HUES64 (cell line): ENCODE results near the gene BEND6.

ENCODE experiments used
- H3K27ac ChIP-seq: 2 replicates; pipeline ENCODE4 v1.7.0; 2013; ENCODE audit warnings: low read depth, low read length, inconsistent platforms
- H3K27me3 ChIP-seq: 2 replicates; pipeline ENCODE4 v1.6.1; 2013; ENCODE audit warnings: mild to moderate bottlenecking, low read length; ENCODE audit not compliant: insufficient read depth
- H3K36me3 ChIP-seq: 2 replicates; pipeline ENCODE4 v1.6.1; 2013; ENCODE audit warnings: mild to moderate bottlenecking, low read length; ENCODE audit not compliant: insufficient read depth
- H3K4me1 ChIP-seq: 2 replicates; pipeline ENCODE4 v1.6.1; 2013; ENCODE audit warnings: mild to moderate bottlenecking, low read length, moderate library complexity; ENCODE audit not compliant: insufficient read depth
- H3K4me3 ChIP-seq: 2 replicates; pipeline ENCODE4 v1.5.1; 2013; ENCODE audit warnings: mild to moderate bottlenecking, low read length, moderate library complexity
- H3K9ac ChIP-seq: 2 replicates; pipeline ENCODE4 v1.6.1; 2013; ENCODE audit warnings: mild to moderate bottlenecking, low read depth, low read length
- H3K9me3 ChIP-seq: 2 replicates; pipeline ENCODE4 v1.6.1; 2013; ENCODE audit warnings: low read depth, low read length; ENCODE audit not compliant: insufficient read depth
- WGBS: fragments of 150-250, 120-280 bp; methylation state at CpG from one replicate; pipeline ENCODE4 v1.1.7; 2013; ENCODE audit warnings: missing lambda C conversion rate; 5-methylcytosine and 5-hydroxymethylcytosine counted together

BEND6 gene

DNA sequence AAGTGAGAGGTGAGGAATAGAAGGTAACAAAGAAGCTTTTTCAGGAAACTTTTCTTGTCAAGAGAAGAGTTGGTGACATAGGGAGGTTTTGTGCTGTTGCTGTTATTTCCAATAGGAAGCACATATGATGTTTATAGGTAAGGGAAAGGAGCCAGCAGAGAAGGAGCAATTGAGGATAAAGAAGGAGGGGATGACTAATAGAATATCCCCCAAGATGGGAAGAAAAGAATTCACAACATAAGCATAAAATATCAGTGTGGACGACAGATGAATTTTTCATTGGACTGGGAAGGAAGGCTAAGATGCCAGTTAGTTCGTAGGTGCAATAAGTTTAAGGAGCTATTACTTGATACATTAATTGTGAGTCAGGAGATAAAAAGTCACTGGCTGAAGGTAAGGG lies 8.5 kb upstream of the BEND6 start:
- H3K9me3 ChIP-seq = peaks cover 7% of the 10 kb centered on the region
- no peak overlapping the region for H3K4me3 ChIP-seq
- peaks cover 5% of the 10 kb centered on the region; the same call in 1 of the 2 replicates for H3K36me3 ChIP-seq
- WGBS = 96% methylated on average over 2 of the region's 2 CpGs
- no peak overlapping the region for H3K27ac ChIP-seq
- H3K9ac ChIP-seq = no peak overlapping the region
- no peaks in the 10 kb centered on the region for H3K4me1 ChIP-seq
- H3K27me3 ChIP-seq = no peaks in the 10 kb centered on the region

DNA sequence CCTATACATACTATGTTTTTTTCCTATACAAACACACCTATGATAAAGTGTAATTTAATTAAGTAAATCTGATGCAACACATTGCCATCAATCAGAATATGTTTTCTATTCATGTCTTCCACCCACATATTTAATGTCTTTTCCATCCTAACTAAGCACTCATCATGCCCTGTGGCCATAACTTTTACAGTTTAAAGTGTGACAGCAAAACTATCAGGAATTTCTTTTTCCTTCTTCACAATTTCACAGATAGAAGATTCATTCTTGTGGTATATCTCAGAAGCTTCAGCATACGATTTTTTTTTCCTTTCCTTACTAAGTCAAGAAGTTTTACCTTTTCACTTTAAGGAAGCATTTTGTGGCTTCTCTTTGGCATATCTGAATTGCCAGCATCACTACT lies 7.0 kb upstream of the BEND6 start:
- H3K27me3 ChIP-seq = peaks cover 6% of the 10 kb centered on the region
- H3K9ac ChIP-seq = no peak overlapping the region
- peaks cover 5% of the 10 kb centered on the region; the same call in 1 of the 2 replicates for H3K36me3 ChIP-seq
- no peaks in the 10 kb centered on the region for H3K4me1 ChIP-seq
- no peak overlapping the region for H3K27ac ChIP-seq
- no peaks in the 10 kb centered on the region for H3K9me3 ChIP-seq
- WGBS = 100% methylated on average over 1 of the region's 1 CpG
- H3K4me3 ChIP-seq = no peak overlapping the region

DNA sequence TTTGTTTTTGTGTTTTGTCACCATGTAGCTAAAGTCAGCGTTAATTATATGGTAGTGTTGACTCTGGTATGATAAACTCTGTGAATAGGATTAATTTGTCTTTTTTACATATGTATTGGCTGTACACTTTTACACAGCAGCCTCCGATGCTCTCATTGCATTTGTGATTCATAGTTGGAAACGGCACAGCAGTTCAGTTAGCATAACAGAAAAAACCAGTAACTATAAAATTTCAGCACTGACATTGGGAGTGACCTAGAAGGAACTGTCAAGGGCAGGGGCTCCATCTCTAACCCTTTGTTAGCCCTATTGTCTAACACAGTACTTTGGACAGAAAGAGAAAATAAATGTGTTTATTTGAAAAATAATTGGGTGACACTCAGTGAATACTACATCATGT lies 5.6 kb upstream of the BEND6 start:
- H3K27me3 ChIP-seq = peaks cover 20% of the 10 kb centered on the region
- peaks cover 5% of the 10 kb centered on the region; the same call in 1 of the 2 replicates for H3K36me3 ChIP-seq
- H3K4me3 ChIP-seq = no peak overlapping the region
- H3K9me3 ChIP-seq = no peaks in the 10 kb centered on the region
- H3K9ac ChIP-seq = no peak overlapping the region
- no peak overlapping the region for H3K27ac ChIP-seq
- no peaks in the 10 kb centered on the region; the same call in 1 of the 2 replicates for H3K4me1 ChIP-seq
- WGBS = 93% methylated on average over 3 of the region's 3 CpGs

- Histone ChIP-seq H3K4me3 (no peak overlapping the region), H3K4me1 (no peaks in the 10 kb centered on the region; the same call in 1 of the 2 replicates), H3K9ac (no peak overlapping the region), H3K36me3 (peaks cover 5% of the 10 kb centered on the region; the same call in 1 of the 2 replicates), H3K9me3 (no peaks in the 10 kb centered on the region), H3K27me3 (peaks cover 22% of the 10 kb centered on the region), H3K27ac (no peak overlapping the region)
- WGBS = 91% methylated on average over 1 of the region's 1 CpG
Measured at GRCh38 chr6:56949925-56950495, 4.9 kb upstream of the BEND6 start.

DNA sequence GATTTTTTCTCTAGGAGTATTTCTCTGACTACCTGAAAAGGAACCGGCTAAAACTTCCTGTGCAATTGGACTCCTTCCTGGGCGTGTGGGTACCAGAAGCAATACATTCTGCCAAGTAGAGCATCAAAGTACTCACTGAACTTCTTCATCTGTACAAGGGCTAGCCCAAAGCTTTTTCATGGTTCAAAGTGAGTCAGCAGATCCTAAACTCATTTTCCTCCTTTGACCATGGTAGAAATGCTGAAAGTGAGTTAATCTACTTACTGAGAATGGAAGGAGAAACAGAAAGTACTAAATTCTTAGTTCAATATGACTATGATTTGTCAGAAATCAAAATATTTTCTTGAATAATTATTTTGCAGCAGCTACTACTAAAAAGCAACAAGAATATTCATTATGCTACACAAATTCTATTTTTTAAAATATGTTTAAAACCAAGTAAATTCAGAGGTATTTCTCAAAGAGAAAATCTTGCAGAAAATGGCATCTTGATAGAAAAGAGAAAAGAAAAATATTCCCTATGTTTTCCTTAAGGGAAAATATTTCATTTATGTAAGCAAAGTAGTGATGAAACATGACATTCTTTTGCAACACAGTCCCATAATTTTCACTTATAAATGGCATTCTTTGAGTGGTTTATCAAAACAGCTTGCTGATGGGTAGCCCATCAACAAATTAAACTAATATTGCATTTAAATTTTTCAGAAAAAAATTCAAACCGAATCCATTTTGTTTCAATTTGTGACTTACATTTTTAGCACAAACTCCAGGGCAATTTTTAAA lies 3.7 kb upstream of the BEND6 start:
- Histone ChIP-seq H3K27me3 (peaks cover 25% of the 10 kb centered on the region), H3K4me3 (no peak overlapping the region), H3K9me3 (no peaks in the 10 kb centered on the region), H3K36me3 (peaks cover 5% of the 10 kb centered on the region; the same call in 1 of the 2 replicates), H3K9ac (no peak overlapping the region), H3K4me1 (peaks cover 3% of the 10 kb centered on the region), H3K27ac (no peak overlapping the region)
- WGBS = 90% methylated on average over 3 of the region's 3 CpGs

- Histone ChIP-seq H3K4me3 (peak overlapping the region; percentile 96), H3K36me3 (peaks cover 5% of the 10 kb centered on the region; the same call in 1 of the 2 replicates), H3K9ac (peak overlapping the region; percentile 90), H3K27ac (peak overlapping the region; percentile 6; the same call in 1 of the 2 replicates), H3K4me1 (peaks cover 6% of the 10 kb centered on the region), H3K27me3 (peaks cover 31% of the 10 kb centered on the region), H3K9me3 (no peaks in the 10 kb centered on the region)
- WGBS = 3% methylated on average over 42 of the region's 42 CpGs
Measured at GRCh38 chr6:56953597-56954402, 1.1 kb upstream of the BEND6 start.

- peaks cover 31% of the 10 kb centered on the region for H3K27me3 ChIP-seq
- peak overlapping the region; percentile 76; the same call in 1 of the 2 replicates for H3K27ac ChIP-seq
Measured at GRCh38 chr6:56955171-56956155, 556 bp downstream of the BEND6 start.

DNA sequence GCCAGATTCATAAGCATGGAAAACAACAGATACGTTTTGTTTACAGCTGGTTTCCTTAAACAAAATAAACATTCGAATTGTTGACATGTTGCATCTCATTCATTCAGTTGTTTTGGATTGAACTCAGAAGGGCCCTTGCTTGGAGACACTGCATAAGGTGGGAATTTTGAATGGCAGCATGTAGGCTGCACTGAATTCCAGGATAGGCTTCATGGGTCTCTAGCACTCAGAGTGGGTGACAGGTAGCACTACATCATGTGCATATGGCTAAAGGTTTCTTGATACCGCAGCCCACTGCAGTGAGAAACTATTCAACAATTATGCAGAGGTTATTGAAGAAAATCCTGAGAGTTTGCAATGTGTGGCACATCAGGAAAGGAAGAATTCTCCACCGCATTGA lies 1.6 kb downstream of the BEND6 start:
- no peak overlapping the region for H3K27ac ChIP-seq
- no peaks in the 10 kb centered on the region for H3K9me3 ChIP-seq
- H3K9ac ChIP-seq = no peak overlapping the region
- peaks cover 31% of the 10 kb centered on the region for H3K27me3 ChIP-seq
- peaks cover 6% of the 10 kb centered on the region for H3K4me1 ChIP-seq
- 85% methylated on average over 4 of the region's 4 CpGs for WGBS
- peak overlapping the region; percentile 96 for H3K4me3 ChIP-seq
- H3K36me3 ChIP-seq = no peaks in the 10 kb centered on the region

More at GRCh38 chr6:56955171-56956155, 556 bp downstream of the BEND6 start:
- Histone ChIP-seq H3K9me3 (no peaks in the 10 kb centered on the region), H3K4me3 (peak overlapping the region; percentile 96), H3K4me1 (peaks cover 6% of the 10 kb centered on the region), H3K9ac (peak overlapping the region; percentile 90), H3K36me3 (no peaks in the 10 kb centered on the region; the same call in 1 of the 2 replicates)
- under 1% methylated on average over 54 of the region's 57 CpGs for WGBS

GRCh38 chr6:56957856-56958255 lies 2.9 kb downstream of the BEND6 start:
- 77% methylated on average over 2 of the region's 2 CpGs for WGBS
- Histone ChIP-seq H3K27ac (no peak overlapping the region), H3K36me3 (no peaks in the 10 kb centered on the region), H3K9ac (no peak overlapping the region), H3K27me3 (peaks cover 25% of the 10 kb centered on the region), H3K9me3 (no peaks in the 10 kb centered on the region), H3K4me1 (peaks cover 9% of the 10 kb centered on the region), H3K4me3 (no peak overlapping the region)

GRCh38 chr6:56958481-56958880 lies 3.6 kb downstream of the BEND6 start:
- Histone ChIP-seq H3K27ac (no peak overlapping the region), H3K36me3 (no peaks in the 10 kb centered on the region), H3K27me3 (peaks cover 19% of the 10 kb centered on the region), H3K9me3 (no peaks in the 10 kb centered on the region), H3K4me1 (peaks cover 15% of the 10 kb centered on the region), H3K4me3 (no peak overlapping the region), H3K9ac (no peak overlapping the region)
- WGBS = 96% methylated on average over 3 of the region's 3 CpGs
